ENCODE results near the gene ENTPD7. TPM values are rescaled to one million over a fixed set of nuclear protein-coding genes. Genes with fewer than 3 reads are reported as not detected.

Gene ENTPD7
- total and polyA plus RNA-seq, 9 of the 15 experiments (the other 6 are each of a cell fraction or from before 2014, with no cell fraction given), result 1.4 to 13.9 (median 8.5) TPM

- TF ChIP-seq TEAD1 (CRISPR knock-in tag; IDR thresholded peaks at IDR 0.05) (no peak), ZFP1 (CRISPR knock-in tag; IDR thresholded peaks at IDR 0.05) (no peak), GATA2 (CRISPR knock-in tag; IDR thresholded peaks at IDR 0.05) (no peak), ZBTB34 (CRISPR knock-in tag; IDR thresholded peaks at IDR 0.05) (no peak), POLR2H (tag; IDR thresholded peaks at IDR 0.05; ENCODE audit: low read depth) (0 out of 2 replicates have a peak, but pooled peaks have one; percentile 30), CTCF (IDR thresholded peaks at IDR 0.05 in 2 of 3, conservative IDR thresholded peaks at IDR 0.05 in 1 of 3; ENCODE audit: insufficient read depth in 2 of 3, low read depth in 1 of 3, low read length in 3 of 3) (no peak), MEF2D (tag; conservative IDR thresholded peaks at IDR 0.05; ENCODE audit: low read depth) (no peak), NFIX (CRISPR knock-in tag; IDR thresholded peaks at IDR 0.05; ENCODE audit: low read depth) (no peak), ZNF449 (CRISPR knock-in tag; IDR thresholded peaks at IDR 0.05) (0 out of 2 replicates have a peak, but pooled peaks have one; percentile 18), CBX3 (IDR thresholded peaks at IDR 0.05; ENCODE audit: borderline replicate concordance in 1 of 2, low read length in 2 of 2) (no peak), RFX1 (IDR thresholded peaks at IDR 0.05) (no peak), ZNF354B (CRISPR knock-in tag; IDR thresholded peaks at IDR 0.05) (no peak)
- TF ChIP-seq, protein P1, sequence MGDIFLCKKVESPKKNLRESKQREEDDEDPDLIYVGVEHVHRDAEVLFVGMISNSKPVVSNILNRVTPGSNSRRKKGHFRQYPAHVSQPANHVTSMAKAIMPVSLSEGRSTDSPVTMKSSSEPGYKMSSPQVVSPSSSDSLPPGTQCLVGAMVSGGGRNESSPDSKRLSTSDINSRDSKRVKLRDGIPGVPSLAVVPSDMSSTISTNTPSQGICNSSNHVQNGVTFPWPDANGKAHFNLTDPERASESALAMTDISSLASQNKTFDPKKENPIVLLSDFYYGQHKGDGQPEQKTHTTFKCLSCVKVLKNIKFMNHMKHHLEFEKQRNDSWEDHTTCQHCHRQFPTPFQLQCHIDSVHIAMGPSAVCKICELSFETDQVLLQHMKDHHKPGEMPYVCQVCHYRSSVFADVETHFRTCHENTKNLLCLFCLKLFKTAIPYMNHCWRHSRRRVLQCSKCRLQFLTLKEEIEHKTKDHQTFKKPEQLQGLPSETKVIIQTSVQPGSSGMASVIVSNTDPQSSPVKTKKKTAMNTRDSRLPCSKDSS (IDR thresholded peaks at IDR 0.05; ENCODE audit: low read depth, partially characterized antibody), result no peak
- TF ChIP-seq, protein P2, sequence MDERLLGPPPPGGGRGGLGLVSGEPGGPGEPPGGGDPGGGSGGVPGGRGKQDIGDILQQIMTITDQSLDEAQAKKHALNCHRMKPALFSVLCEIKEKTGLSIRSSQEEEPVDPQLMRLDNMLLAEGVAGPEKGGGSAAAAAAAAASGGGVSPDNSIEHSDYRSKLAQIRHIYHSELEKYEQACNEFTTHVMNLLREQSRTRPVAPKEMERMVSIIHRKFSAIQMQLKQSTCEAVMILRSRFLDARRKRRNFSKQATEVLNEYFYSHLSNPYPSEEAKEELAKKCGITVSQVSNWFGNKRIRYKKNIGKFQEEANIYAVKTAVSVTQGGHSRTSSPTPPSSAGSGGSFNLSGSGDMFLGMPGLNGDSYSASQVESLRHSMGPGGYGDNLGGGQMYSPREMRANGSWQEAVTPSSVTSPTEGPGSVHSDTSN (CRISPR knock-in tag; IDR thresholded peaks at IDR 0.05; ENCODE audit: low read depth), result no peak
- TF ChIP-seq, protein P2 (tag; conservative IDR thresholded peaks at IDR 0.05; ENCODE audit: low read depth), result peak; percentile 29; the same call in 1 of the 2 replicates
- TF ChIP-seq, protein P3, sequence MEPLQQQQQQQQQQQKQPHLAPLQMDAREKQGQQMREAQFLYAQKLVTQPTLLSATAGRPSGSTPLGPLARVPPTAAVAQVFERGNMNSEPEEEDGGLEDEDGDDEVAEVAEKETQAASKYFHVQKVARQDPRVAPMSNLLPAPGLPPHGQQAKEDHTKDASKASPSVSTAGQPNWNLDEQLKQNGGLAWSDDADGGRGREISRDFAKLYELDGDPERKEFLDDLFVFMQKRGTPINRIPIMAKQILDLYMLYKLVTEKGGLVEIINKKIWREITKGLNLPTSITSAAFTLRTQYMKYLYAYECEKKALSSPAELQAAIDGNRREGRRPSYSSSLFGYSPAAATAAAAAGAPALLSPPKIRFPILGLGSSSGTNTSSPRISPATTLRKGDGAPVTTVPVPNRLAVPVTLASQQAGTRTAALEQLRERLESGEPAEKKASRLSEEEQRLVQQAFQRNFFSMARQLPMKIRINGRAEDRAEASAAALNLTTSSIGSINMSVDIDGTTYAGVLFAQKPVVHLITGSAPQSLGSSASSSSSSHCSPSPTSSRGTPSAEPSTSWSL (CRISPR knock-in tag; IDR thresholded peaks at IDR 0.05; ENCODE audit: borderline replicate concordance), result no peak
Measured at GRCh38 chr10:99708428-99709012, 49.2 kb downstream of the ENTPD7 start (continued).
